Fibroblast of skin of right biceps (primary cell): ENCODE data around the gene ARL15.

Source experiments
- DNase-seq: peaks from one replicate; pipeline ENCODE4 v3.0.0-alpha.2; 2013

ARL15 gene

GRCh38 chr5:54242297-54242696, 68.1 kb downstream of the ARL15 start:
- DNase-seq, result no peak

GRCh38 chr5:54234304-54234933, 76.0 kb downstream of the ARL15 start:
- peak; percentile 53 for DNase-seq

DNA sequence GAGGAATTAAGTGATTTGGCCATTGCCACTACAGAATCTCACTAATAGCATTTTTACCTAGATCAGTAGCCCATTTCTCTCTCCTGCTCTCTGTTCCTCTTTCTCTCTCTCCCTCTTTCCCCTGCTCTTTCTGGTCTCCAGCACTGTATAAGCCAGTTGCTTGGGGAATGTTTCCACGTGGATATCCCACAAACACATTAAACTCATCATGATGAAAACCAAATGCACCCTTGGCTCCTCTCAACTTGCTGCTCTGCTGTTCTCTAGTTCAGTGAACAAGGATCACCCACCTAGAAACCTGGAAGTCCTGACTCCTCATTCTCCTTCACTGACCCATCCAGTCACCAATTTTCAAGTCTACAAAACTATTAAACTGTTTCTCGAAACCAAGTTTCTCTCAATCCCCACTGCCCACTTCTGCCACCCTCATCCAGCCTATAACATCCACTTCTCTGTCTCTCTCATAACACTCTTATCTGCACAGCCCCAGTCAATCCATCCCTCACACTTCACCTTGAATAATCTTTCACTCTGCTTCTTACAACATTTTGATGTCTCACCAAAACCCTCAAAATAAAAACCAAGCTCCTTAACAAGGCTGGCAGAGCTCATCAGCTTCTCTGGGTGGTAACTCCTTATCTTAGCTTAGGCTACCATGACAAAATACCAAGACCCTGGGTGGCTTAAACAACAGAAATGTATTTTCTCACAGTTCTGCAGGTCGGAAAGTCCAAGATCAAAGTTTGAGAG, 79.3 kb downstream of the ARL15 start:
- no peak for DNase-seq

DNA sequence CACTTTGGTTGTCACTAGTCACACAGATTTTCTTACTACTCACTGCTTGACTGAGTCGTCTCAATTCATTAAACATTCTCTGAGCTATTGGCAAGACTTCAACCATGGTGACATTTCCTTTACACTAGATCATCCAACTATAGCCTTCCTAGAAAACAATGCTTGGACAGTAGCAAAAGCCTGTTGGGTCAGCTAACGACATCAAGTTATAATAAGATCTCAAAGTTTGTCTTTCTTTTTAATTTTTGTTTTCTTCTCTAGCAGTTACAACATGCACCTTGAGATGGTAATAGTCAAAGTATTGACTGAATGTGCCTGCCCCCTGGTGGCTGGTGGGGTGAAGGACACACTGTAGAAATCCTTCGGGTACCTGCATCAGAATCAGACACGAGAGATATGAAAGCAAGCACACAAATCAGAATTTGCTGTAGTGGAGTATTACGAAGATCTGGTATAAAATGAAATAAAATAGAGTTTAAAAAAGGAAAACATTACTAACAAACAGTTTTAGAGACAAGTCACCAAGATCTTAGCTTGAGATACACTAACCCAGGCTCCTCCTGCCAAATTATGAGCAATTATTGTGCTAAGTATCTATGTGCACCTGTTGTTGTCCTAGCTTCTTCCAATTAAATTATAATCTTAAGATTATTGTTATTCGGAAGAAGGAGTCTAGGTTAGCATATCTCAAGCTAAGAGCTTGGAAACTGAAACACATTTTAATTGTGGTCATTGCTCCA, 81.2 kb downstream of the ARL15 start:
- DNase-seq, result peak; percentile 53

DNA sequence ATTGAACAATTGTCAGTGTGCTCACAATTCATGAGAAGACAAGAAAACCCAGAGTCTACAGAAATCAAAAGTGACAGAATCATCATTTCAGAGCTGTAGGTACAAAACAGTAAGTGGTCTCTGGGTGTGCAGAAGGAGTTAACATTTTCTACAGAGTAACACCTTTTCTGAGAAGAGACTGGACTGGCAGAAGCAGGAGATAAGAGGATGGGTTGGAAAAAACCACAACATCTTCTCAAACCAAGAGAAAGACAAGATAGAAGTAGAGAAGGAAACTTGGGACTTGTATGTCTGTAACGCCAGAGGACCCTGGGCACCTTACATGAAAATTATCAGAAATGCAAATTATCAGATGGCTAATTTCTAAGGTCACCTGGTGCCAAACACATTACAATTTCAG, 82.6 kb downstream of the ARL15 start:
- DNase-seq, result no peak

GRCh38 chr5:54227109-54227508, 83.3 kb downstream of the ARL15 start:
- no peak for DNase-seq

DNA sequence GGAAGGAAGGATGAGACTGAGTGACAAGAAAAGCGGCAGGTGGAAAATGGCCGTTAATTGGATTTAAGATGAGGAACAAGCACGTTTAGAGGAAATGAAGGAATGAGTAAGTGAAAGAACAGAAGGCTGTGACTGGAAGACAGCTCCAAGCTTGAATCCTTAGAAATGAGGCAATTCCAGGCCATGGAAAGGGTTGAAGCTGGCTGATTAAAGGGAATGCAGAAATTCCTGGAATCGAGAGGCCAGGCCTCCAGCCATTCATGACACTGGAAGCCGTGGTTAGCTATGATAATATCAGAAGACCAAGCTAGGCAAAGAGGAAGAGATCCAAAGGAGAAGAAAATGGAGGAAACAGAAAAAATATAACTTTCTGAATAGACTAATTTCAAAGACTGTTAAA, 84.2 kb downstream of the ARL15 start:
- DNase-seq, result no peak

DNA sequence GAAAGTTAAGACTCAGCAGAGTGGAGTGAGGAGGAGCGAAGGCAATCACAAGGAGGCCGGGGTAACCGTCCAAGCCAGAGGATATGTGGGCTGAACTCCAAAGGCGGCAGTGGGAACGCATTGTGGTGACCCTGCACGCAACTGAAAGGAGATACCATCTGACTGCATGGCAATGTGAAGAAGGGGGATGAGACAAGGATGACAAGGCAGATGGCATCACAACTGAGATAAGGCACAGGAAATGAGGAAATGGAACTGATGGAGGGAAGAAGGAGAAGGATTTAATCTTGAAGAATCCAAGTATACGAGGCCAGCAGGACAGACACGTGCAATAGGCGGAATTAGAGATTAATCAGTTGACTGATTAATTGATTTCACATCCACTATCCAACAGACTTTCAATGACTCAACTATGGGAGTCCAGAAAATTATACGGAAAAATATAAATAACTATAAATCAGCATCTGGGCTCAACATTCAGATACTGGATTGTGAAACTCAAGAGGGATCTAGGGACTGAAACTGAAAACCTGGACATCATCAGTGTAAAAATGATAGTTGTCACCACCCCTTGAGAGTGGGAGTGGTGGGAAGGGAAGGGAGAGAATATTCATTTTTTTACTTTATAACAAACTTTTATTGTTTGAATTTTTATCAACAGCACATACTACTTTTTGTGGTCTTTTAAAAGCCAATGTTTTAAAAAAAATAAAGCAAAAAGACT, 86.1 kb downstream of the ARL15 start:
- no peak for DNase-seq

DNA sequence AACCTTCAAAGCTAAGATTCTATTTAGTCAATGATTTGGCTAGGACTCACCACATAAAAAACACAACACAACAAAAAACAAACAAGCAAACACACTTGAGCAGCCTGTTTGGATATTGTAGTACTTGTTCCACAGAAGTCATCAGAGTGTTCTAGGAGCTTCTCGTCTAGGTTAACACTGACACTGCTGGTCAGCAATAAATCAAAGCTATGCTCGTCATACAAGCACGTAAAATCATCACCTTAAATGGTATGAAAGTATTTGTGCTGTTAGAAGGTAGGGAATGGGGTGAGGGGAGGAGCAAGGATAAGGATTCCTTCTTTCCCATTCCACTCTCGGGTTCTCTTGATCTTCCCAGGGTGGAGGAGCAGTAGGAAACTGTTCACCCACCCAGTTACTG, 88.0 kb downstream of the ARL15 start:
- peak; percentile 27 for DNase-seq

- DNase-seq, result no peak
These were observed 89.2 kb downstream of the ARL15 start for GRCh38 chr5:54221135-54221534.

DNA sequence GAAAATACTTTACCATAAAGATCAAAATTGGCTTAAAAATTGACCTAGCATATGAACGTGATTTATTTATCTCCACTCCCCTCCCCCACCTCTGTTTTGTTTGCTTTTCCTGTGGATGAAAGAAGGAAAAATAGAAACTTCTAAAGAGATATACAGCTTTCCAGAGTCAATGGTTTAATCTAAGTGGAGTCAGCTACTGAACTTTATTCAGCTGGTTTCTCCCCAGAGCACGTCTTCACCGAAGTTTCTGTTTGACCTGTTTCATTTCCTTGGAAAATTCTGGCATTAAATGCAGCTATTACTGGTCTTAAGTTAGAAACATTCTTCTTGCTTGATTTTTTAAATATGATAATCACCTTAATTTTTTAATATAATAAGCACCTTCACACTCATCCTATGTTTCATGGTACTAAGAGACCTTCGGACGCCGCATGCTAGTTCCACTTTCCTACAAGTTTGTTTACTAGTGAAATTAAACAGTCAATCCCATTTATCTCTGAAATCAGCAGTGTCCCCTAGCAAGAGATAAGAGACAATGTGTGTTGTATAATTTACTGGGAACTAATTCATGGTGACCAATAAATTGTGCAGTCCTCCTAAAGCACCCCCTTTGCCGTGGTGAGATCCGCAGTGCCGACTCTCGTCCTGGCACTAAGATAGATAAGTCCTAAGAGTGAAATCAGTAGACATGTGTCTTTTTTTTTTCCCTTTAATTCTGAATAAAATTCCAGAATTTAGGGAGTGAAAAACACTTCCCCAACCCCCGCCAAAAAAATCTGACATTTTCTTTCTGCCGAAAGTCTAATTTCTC, 89.9 kb downstream of the ARL15 start:
- no peak for DNase-seq

GRCh38 chr5:54217826-54218503, 92.4 kb downstream of the ARL15 start:
- DNase-seq, result peak; percentile 74

DNA sequence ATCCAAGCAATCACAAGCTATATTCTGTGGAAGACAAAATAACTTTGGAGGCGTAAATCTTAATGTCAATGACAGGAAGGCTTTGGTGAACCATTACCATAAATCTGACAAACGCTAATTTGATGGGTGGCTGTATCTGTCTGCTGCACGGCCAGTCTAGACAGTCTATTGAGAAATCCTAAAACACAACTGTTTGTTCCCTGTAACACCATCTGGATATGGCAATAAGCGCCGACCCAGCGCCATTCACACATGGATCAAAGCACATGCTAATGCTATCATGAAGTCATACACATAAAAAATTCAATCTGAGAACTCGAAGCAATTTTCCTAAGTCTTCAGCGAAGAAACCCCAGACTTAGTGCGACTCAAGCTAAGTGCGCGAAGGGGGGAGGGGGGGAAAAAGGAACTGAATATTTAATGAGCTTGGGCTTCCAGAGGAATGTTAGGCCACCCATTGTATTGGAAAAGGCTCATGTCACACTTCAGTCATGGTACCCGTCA, 95.1 kb downstream of the ARL15 start:
- peak; percentile 71 for DNase-seq

GRCh38 chr5:54214722-54215121, 95.7 kb downstream of the ARL15 start:
- DNase-seq, result no peak

- DNase-seq, result no peak
These were observed 98.0 kb downstream of the ARL15 start for GRCh38 chr5:54212331-54212730.

DNA sequence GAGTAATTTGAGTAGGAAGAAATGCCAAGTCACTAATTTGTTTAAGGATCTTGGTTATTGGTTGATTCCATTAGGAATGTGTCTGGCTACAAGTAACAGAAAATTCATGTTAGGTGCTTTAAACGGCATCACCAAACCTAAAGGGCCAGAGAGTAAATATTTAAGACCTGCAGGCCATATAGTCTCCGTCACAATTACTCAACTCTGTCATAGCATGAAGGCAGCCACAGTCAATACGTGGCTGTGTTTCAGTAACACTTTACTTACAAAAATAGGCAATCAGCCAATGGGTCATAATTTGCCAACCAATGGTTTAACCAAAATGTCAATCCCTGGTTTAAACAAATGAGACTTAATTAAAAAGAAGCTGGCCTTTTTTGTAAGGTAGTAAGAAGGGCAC, 98.5 kb downstream of the ARL15 start:
- DNase-seq, result no peak

GRCh38 chr5:54207566-54207965, 102.8 kb downstream of the ARL15 start:
- no peak for DNase-seq

GRCh38 chr5:54206580-54207229, 103.7 kb downstream of the ARL15 start:
- DNase-seq, result no peak

DNA sequence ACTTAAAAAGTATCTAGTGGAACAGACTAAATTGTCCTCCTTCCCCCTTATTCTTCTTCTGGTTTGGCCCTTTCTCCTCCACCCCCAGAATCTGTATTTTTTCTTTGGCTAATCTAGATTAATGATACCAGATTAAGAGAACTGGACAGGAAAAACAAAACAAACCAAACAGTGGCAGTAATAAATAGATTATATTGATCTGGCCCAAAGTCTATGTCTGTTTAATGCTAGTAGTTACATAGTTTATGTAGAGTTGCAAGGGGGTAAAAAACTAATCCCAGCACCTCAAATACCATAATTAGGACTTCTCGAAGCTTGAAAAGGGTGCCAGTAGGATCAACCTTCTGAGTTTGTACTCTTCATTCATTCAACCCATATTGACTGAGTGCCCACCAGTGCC, 104.5 kb downstream of the ARL15 start:
- no peak for DNase-seq

DNA sequence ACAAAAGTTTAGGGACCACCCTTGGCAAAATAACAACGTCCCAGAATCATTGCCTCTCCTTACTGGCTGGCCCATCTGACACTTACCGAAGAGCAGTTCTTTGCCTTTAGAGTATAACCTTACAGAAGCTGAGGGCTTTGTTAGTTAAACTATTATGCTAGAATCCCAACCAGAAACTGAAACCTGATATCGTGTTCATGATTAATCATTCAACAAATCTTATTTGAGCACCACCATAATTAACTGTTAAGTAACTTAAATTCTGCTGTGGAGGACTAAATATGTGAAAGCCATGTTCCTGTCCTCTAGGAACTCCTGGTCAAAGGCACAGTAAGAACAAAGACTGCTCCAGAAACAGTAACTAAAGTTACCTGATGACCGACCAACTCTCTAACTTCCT, 104.9 kb downstream of the ARL15 start:
- DNase-seq, result no peak

GRCh38 chr5:54197018-54197417, 113.4 kb downstream of the ARL15 start:
- DNase-seq, result no peak
